OCI-LY7 (cell line): ENCODE results near the gene TP53I11.

Experiments used
- EZH2phosphoT487 ChIP-seq: fragments of 200-600 bp; sonication (generic); IDR thresholded peaks from 2 replicates; pipeline ENCODE4 v1.6.1; 2018; ENCODE audit warnings: low read depth, borderline replicate concordance, mild to moderate bottlenecking, mixed run types, antibody characterized with exemption, low read length, moderate library complexity, mixed read lengths
- TF ChIP-seq, protein P1 (sequence below): fragments of 200-600 bp; sonication (generic); conservative IDR thresholded peaks from 2 replicates; pipeline ENCODE4 v1.5.1; 2014; ENCODE audit warnings: mild to moderate bottlenecking, antibody characterized with exemption, low read length, moderate library complexity, mixed read lengths

DNA sequence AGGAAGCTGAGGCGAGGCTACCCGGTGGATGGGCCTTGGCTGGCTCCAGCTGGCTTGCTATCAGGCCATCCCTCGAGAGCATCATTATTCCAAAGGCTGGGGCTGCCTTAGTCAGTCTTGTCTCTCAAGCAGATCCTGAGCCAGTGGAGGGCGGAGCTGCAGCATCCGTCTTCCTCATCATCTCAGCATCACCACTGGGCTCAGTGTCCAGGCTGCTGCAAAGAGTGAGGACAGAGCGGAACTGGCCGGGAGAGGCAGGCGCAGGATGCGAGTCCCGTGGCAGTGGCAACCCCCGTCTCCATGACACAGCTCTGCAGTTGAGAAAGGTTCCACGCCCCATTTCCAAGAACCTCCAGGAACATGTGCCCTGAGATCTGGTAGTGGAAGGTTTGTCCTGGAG is 4.4 kb downstream of the TP53I11 start:
- TF ChIP-seq, protein P1, sequence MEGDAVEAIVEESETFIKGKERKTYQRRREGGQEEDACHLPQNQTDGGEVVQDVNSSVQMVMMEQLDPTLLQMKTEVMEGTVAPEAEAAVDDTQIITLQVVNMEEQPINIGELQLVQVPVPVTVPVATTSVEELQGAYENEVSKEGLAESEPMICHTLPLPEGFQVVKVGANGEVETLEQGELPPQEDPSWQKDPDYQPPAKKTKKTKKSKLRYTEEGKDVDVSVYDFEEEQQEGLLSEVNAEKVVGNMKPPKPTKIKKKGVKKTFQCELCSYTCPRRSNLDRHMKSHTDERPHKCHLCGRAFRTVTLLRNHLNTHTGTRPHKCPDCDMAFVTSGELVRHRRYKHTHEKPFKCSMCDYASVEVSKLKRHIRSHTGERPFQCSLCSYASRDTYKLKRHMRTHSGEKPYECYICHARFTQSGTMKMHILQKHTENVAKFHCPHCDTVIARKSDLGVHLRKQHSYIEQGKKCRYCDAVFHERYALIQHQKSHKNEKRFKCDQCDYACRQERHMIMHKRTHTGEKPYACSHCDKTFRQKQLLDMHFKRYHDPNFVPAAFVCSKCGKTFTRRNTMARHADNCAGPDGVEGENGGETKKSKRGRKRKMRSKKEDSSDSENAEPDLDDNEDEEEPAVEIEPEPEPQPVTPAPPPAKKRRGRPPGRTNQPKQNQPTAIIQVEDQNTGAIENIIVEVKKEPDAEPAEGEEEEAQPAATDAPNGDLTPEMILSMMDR = no peak
- TF ChIP-seq EZH2phosphoT487 = no peak
